Liver (tissue), 9 donors: ENCODE measurements around the gene ARPP21. TPM values are rescaled to one million over a fixed set of nuclear protein-coding genes. Genes with fewer than 3 reads are reported as not detected.

Experiments
- DNase-seq: peaks from one replicate; pipeline ENCODE4 v3.0.0-alpha.2; 2017; ENCODE audit warnings: low spot score
- H3K27ac ChIP-seq, 2 donors: one replicate each; pipeline ENCODE4 v1.7.0; 2013; ENCODE audit warnings: inconsistent platforms in 2 of 2, low read length in 2 of 2, control low read depth in 1 of 2, low read depth in 1 of 2, mild to moderate bottlenecking in 1 of 2
- H3K27me3 ChIP-seq, 4 donors: one replicate each; pipeline versions ENCODE4 v1.6.1 to v1.7.0; 2013; ENCODE audit warnings: low read length in 3 of 4, inconsistent platforms in 1 of 4, mild to moderate bottlenecking in 1 of 4, moderate library complexity in 1 of 4; ENCODE audit not compliant: control insufficient read depth in 4 of 4, insufficient read depth in 4 of 4
- H3K36me3 ChIP-seq, 4 donors: one replicate each; pipeline versions ENCODE4 v1.6.1 to v1.7.0; 2013; ENCODE audit warnings: low read length in 3 of 4, mild to moderate bottlenecking in 3 of 4, low read depth in 1 of 4, moderate library complexity in 1 of 4; ENCODE audit not compliant: control insufficient read depth in 4 of 4, insufficient read depth in 3 of 4
- H3K4me1 ChIP-seq, 4 donors: one replicate each; pipeline versions ENCODE4 v1.6.1 to v1.7.0; 2013; ENCODE audit warnings: low read length in 3 of 4, mild to moderate bottlenecking in 3 of 4, moderate library complexity in 1 of 4; ENCODE audit not compliant: control insufficient read depth in 4 of 4, insufficient read depth in 4 of 4
- H3K4me3 ChIP-seq, 3 donors: one replicate each; pipeline versions ENCODE4 v1.6.1 to v1.7.0; 2013; ENCODE audit warnings: low read length in 3 of 3, control low read depth in 1 of 3, low read depth in 1 of 3, mild to moderate bottlenecking in 1 of 3
- H3K9ac ChIP-seq, 2 donors: one replicate each; pipeline ENCODE4 v1.7.0; 2013; ENCODE audit warnings: low read length in 2 of 2, mild to moderate bottlenecking in 2 of 2, moderate library complexity in 2 of 2, control low read depth in 1 of 2, low read depth in 1 of 2
- H3K9me3 ChIP-seq, 4 donors: one replicate each; pipeline versions ENCODE4 v1.6.1 to v1.7.0; 2013; ENCODE audit warnings: low read length in 3 of 4; ENCODE audit not compliant: control insufficient read depth in 4 of 4
- ATF3 ChIP-seq: IDR thresholded peaks from 2 replicates; pipeline ENCODE4 v1.6.1; 2016; ENCODE audit warnings: antibody characterized with exemption
- CTCF ChIP-seq: fragments of 150-350 bp; IDR thresholded peaks from 2 replicates; pipeline ENCODE4 v1.5.1; 2017; ENCODE audit warnings: improper control_type of control experiment, low read depth, low read length; ENCODE audit not compliant: missing input control
- FOXA1 ChIP-seq: IDR thresholded peaks from 2 replicates; pipeline ENCODE4 v1.6.1; 2016; ENCODE audit warnings: antibody characterized with exemption
- FOXA2 ChIP-seq: IDR thresholded peaks from 2 replicates; pipeline ENCODE4 v1.6.1; 2016; ENCODE audit warnings: antibody characterized with exemption
- HNF4A ChIP-seq, 2 donors: conservative IDR thresholded peaks; 2 replicates each; pipeline ENCODE4 v1.6.1; 2016; ENCODE audit warnings: antibody characterized with exemption in 2 of 2, mild to moderate bottlenecking in 2 of 2
- HNF4G ChIP-seq: IDR thresholded peaks from 2 replicates; pipeline ENCODE4 v1.6.1; 2016; ENCODE audit warnings: antibody characterized with exemption
- JUND ChIP-seq, 2 donors: IDR thresholded peaks; 2 replicates each; pipeline ENCODE4 v1.6.1; 2016; ENCODE audit warnings: antibody characterized with exemption in 2 of 2
- MAX ChIP-seq: IDR thresholded peaks from 2 replicates; pipeline ENCODE4 v1.6.1; 2016; ENCODE audit warnings: antibody characterized with exemption
- NR2F2 ChIP-seq: IDR thresholded peaks from 2 replicates; pipeline ENCODE4 v1.6.1; 2016; ENCODE audit warnings: antibody characterized with exemption
- RAD21 ChIP-seq, 2 donors: IDR thresholded peaks; 2 replicates each; pipeline ENCODE4 v1.6.1; 2016; ENCODE audit warnings: antibody characterized with exemption in 2 of 2, mild to moderate bottlenecking in 2 of 2
- REST ChIP-seq: IDR thresholded peaks from 2 replicates; pipeline ENCODE4 v1.6.1; 2016; ENCODE audit warnings: antibody characterized with exemption, mild to moderate bottlenecking
- RXRA ChIP-seq, 2 donors: IDR thresholded peaks; 2 replicates each; pipeline ENCODE4 v1.6.1; 2017 to 2018; ENCODE audit warnings: antibody characterized with exemption in 2 of 2, mild to moderate bottlenecking in 1 of 2
- SP1 ChIP-seq: IDR thresholded peaks from 2 replicates; pipeline ENCODE4 v1.6.1; 2018; ENCODE audit warnings: antibody characterized with exemption, mild to moderate bottlenecking
- YY1 ChIP-seq: IDR thresholded peaks from 2 replicates; pipeline ENCODE4 v1.6.1; 2016; ENCODE audit warnings: antibody characterized with exemption, mild to moderate bottlenecking
- ZBTB33 ChIP-seq: IDR thresholded peaks from 2 replicates; pipeline ENCODE4 v1.6.1; 2016; ENCODE audit warnings: antibody characterized with exemption
- WGBS: extraction: QIAGEN DNeasy Blood & Tissue Kit; methylation state at CpG from one replicate; pipeline ENCODE4 v1.1.7; 2013; 5-methylcytosine and 5-hydroxymethylcytosine counted together
- polyA plus RNA-seq, 2 donors: library from polyadenylated mRNA; stranded (reverse) in 1 of 2; unstranded in 1 of 2; fragments of 200-250 nt in 1 of 2; fragments of >200 nt in 1 of 2; fragmentation: Nextera tagmentation in 1 of 2; extraction: Ambion mirVana in 1 of 2; gene quantifications; one replicate each; pipeline versions ENCODE4 v1.2.1 to v1.2.3, GENCODE V29; 2013 to 2015
- total RNA-seq, 2 donors: library from RNA; depleted of rRNA; stranded (reverse); fragments of >200 nt; gene quantifications; one replicate each; pipeline ENCODE4 v1.2.3, GENCODE V29; 2014
- donor health status: healthy.
- donor health status: healthy.
- donor health status: healthy.
- donor health status: healthy.
- donor health status: healthy.

ARPP21 gene
- total and polyA plus RNA-seq, 4 donors: 0.42 to 1.3 (median 0.66) TPM; not detected in 1

GRCh38 chr3:35773417-35773816, 134.1 kb downstream of the ARPP21 start:
- Histone ChIP-seq H3K9ac (no peak overlapping the region), H3K9me3 (no peaks in the 10 kb centered on the region), H3K4me1 (peaks cover 0 to 9% (median 7%) of the 10 kb centered on the region in 4 donors), H3K36me3 (no peaks in the 10 kb centered on the region), H3K27me3 (no peaks in the 10 kb centered on the region), H3K27ac (no peak overlapping the region), H3K4me3 (no peak overlapping the region)
- no peak for TF ChIP-seq ATF3
- no peak for TF ChIP-seq FOXA2
- TF ChIP-seq RAD21 (IDR thresholded peaks at IDR 0.05): no peak
- no peak for TF ChIP-seq JUND (IDR thresholded peaks at IDR 0.05)
- TF ChIP-seq NR2F2: no peak
- no peak for TF ChIP-seq FOXA1
- TF ChIP-seq CTCF: no peak
- TF ChIP-seq ZBTB33: no peak
- DNase-seq: no peak
- WGBS: 90% methylated on average over 1 of the region's 1 CpG

- H3K9ac ChIP-seq: no peak overlapping the region
- TF ChIP-seq RXRA (IDR thresholded peaks at IDR 0.05) (peak in 1 of 2 donors; percentile 21), HNF4A (conservative IDR thresholded peaks at IDR 0.05) (peak in 1 of 2 donors; percentile 24), FOXA1 (no peak)
- H3K4me3 ChIP-seq: no peak overlapping the region
- H3K27ac ChIP-seq: no peak overlapping the region
- no peaks in the 10 kb centered on the region for H3K27me3 ChIP-seq
- peaks cover 0 to 16% (median 15%) of the 10 kb centered on the region in 4 donors for H3K4me1 ChIP-seq
- H3K36me3 ChIP-seq: no peaks in the 10 kb centered on the region
- no peak for DNase-seq
- WGBS: 57% methylated on average over 2 of the region's 2 CpGs
- H3K9me3 ChIP-seq: no peaks in the 10 kb centered on the region
Measured at GRCh38 chr3:35776346-35776745, 137.0 kb downstream of the ARPP21 start.

GRCh38 chr3:35777065-35777464, 137.7 kb downstream of the ARPP21 start:
- 89% methylated on average over 2 of the region's 2 CpGs for WGBS
- Histone ChIP-seq H3K27me3 (no peaks in the 10 kb centered on the region), H3K4me3 (no peak overlapping the region), H3K9ac (no peak overlapping the region), H3K4me1 (peaks cover 0 to 21% (median 17%) of the 10 kb centered on the region in 4 donors), H3K27ac (no peak overlapping the region), H3K9me3 (no peaks in the 10 kb centered on the region), H3K36me3 (no peaks in the 10 kb centered on the region)
- no peak for TF ChIP-seq HNF4G
- no peak for TF ChIP-seq ZBTB33
- no peak for TF ChIP-seq RXRA (IDR thresholded peaks at IDR 0.05)
- TF ChIP-seq MAX: no peak
- no peak for TF ChIP-seq JUND (IDR thresholded peaks at IDR 0.05)
- no peak for TF ChIP-seq FOXA2
- no peak for TF ChIP-seq SP1
- no peak for TF ChIP-seq YY1
- TF ChIP-seq REST: no peak
- no peak for DNase-seq
